GM19035 (cell line): Measurements from ENCODE around the gene ZNF490.
"Not testable (repeated sequence)": the region's sequence is repeated elsewhere in the genome, so short reads cannot be mapped to it uniquely, and the experiment has no call there.

ENCODE experiments used
- ATAC-seq: cut with Tn5 transposase; IDR thresholded peaks from one replicate; pipeline ENCODE4 v1.9.1; 2021; ENCODE audit not compliant: unreplicated experiment

The ZNF490 gene

GRCh38 chr19:12610540-12611360 lies at the start of gene ZNF490, which contains the start of gene ZNF791:
ZNF490 (minus strand) TSS chr19:12610813; CDS start chr19:12610680, 133 bp downstream.
ZNF791 (plus strand) TSS chr19:12610920; CDS start chr19:12611080, 160 bp downstream.
- peak; percentile 74 for ATAC-seq

GRCh38 chr19:12657966-12658365 lies 47.4 kb upstream of the ZNF490 start:
- ATAC-seq = no peak

GRCh38 chr19:12656899-12657571 lies 46.4 kb upstream of the ZNF490 start:
- ATAC-seq = no peak

- no peak for ATAC-seq
Observed at GRCh38 chr19:12655546-12655945, 44.9 kb upstream of the ZNF490 start.

- no peak for ATAC-seq
Observed at GRCh38 chr19:12652219-12652618, 41.6 kb upstream of the ZNF490 start.

GRCh38 chr19:12649941-12650340 lies 39.3 kb upstream of the ZNF490 start:
- no peak for ATAC-seq

- no peak for ATAC-seq
Observed at GRCh38 chr19:12648088-12648487, 37.5 kb upstream of the ZNF490 start.

GRCh38 chr19:12647490-12648071 lies 37.0 kb upstream of the ZNF490 start:
- ATAC-seq = no peak

GRCh38 chr19:12647047-12647446 lies 36.4 kb upstream of the ZNF490 start:
- ATAC-seq = no peak

GRCh38 chr19:12646551-12646950 lies 35.9 kb upstream of the ZNF490 start:
- ATAC-seq = no peak

- ATAC-seq = not testable (repeated sequence)
Observed at GRCh38 chr19:12643716-12644115, 33.1 kb upstream of the ZNF490 start.

GRCh38 chr19:12642506-12642905 lies 31.9 kb upstream of the ZNF490 start:
- no peak for ATAC-seq

GRCh38 chr19:12641456-12641855 lies 30.8 kb upstream of the ZNF490 start:
- ATAC-seq = no peak

- ATAC-seq = no peak
Observed at GRCh38 chr19:12639901-12640613, 29.4 kb upstream of the ZNF490 start.

GRCh38 chr19:12638611-12639182 lies 28.1 kb upstream of the ZNF490 start:
- ATAC-seq = no peak

GRCh38 chr19:12636631-12637030 lies 26.0 kb upstream of the ZNF490 start:
- ATAC-seq = no peak

GRCh38 chr19:12629215-12629614 lies 18.6 kb upstream of the ZNF490 start:
- ATAC-seq = no peak

GRCh38 chr19:12628040-12629022 lies 17.7 kb upstream of the ZNF490 start:
- ATAC-seq = no peak

- ATAC-seq = no peak
Observed at GRCh38 chr19:12626958-12627357, 16.3 kb upstream of the ZNF490 start.
